PFSK-1 (cell line): ENCODE data around the gene VWA3B.

Experiments used
- FOXP2 ChIP-seq: optimal IDR thresholded peaks from 2 replicates; pipeline ENCODE3; 2011; ENCODE audit warnings: borderline replicate concordance, control low read depth, inconsistent platforms; ENCODE audit not compliant: insufficient read depth; ENCODE audit errors: extremely low read length, extremely low read depth
- POLR2AphosphoS5 ChIP-seq: IDR thresholded peaks from 2 replicates; pipeline ENCODE4 v1.6.1; 2012; ENCODE audit warnings: low read depth, mild to moderate bottlenecking, control low read depth, low read length, moderate library complexity
- REST ChIP-seq, 2 experiments: IDR thresholded peaks; 2 replicates each; pipeline versions ENCODE4 v1.6.1 to v1.8.0; 2011 to 2012; ENCODE audit warnings: low read depth in 2 of 2, low read length in 2 of 2, control low read depth in 1 of 2, inconsistent platforms in 1 of 2, mild to moderate bottlenecking in 1 of 2, moderate library complexity in 1 of 2; ENCODE audit not compliant: insufficient read depth in 1 of 2
- SIN3A ChIP-seq: IDR thresholded peaks from 2 replicates; pipeline ENCODE4 v1.6.1; 2012; ENCODE audit warnings: mild to moderate bottlenecking, low read length, moderate library complexity, borderline replicate concordance; ENCODE audit not compliant: insufficient read depth
- TAF1 ChIP-seq: IDR thresholded peaks from 2 replicates; pipeline ENCODE4 v1.6.1; 2012; ENCODE audit warnings: low read length, control low read depth, borderline replicate concordance; ENCODE audit not compliant: insufficient read depth

VWA3B gene

GRCh38 chr2:98245491-98245890 lies 158.5 kb downstream of the VWA3B start:
- TF ChIP-seq SIN3A (no peak), POLR2AphosphoS5 (no peak), FOXP2 (no peak), REST (IDR thresholded peaks at IDR 0.05; ENCODE audit: insufficient read depth in 1 of 2, low read depth in 2 of 2, low read length in 2 of 2) (no peak), TAF1 (no peak)

GRCh38 chr2:98247383-98247782 lies 160.4 kb downstream of the VWA3B start:
- no peak for TF ChIP-seq FOXP2
- no peak for TF ChIP-seq REST (IDR thresholded peaks at IDR 0.05; ENCODE audit: insufficient read depth in 1 of 2, low read depth in 2 of 2, low read length in 2 of 2)
- no peak for TF ChIP-seq POLR2AphosphoS5
- no peak for TF ChIP-seq TAF1
- no peak for TF ChIP-seq SIN3A

- no peak for TF ChIP-seq POLR2AphosphoS5
- TF ChIP-seq REST (IDR thresholded peaks at IDR 0.05; ENCODE audit: insufficient read depth in 1 of 2, low read depth in 2 of 2, low read length in 2 of 2) = no peak
- no peak for TF ChIP-seq FOXP2
- TF ChIP-seq SIN3A = no peak
- TF ChIP-seq TAF1 = no peak
Measured at GRCh38 chr2:98252038-98252773, 165.2 kb downstream of the VWA3B start.

GRCh38 chr2:98253461-98254070 lies 166.6 kb downstream of the VWA3B start:
- TF ChIP-seq SIN3A = no peak
- no peak for TF ChIP-seq FOXP2
- no peak for TF ChIP-seq TAF1
- no peak for TF ChIP-seq REST (IDR thresholded peaks at IDR 0.05; ENCODE audit: insufficient read depth in 1 of 2, low read depth in 2 of 2, low read length in 2 of 2)
- TF ChIP-seq POLR2AphosphoS5 = no peak

GRCh38 chr2:98254504-98255059 lies 167.6 kb downstream of the VWA3B start:
- no peak for TF ChIP-seq TAF1
- TF ChIP-seq POLR2AphosphoS5 = no peak
- TF ChIP-seq REST (IDR thresholded peaks at IDR 0.05; ENCODE audit: insufficient read depth in 1 of 2, low read depth in 2 of 2, low read length in 2 of 2) = no peak
- TF ChIP-seq FOXP2 = no peak
- TF ChIP-seq SIN3A = no peak
